DMS79 (cell line): ENCODE data around the gene IL20RA.
"Not testable (repeated sequence)": the region's sequence is repeated elsewhere in the genome, so short reads cannot be mapped to it uniquely, and the experiment has no call there.

Source experiments
- DNase-seq: peaks from one replicate; lab custom pipeline; 2025; lab: John Stamatoyannopoulos, UW

Gene IL20RA

DNA sequence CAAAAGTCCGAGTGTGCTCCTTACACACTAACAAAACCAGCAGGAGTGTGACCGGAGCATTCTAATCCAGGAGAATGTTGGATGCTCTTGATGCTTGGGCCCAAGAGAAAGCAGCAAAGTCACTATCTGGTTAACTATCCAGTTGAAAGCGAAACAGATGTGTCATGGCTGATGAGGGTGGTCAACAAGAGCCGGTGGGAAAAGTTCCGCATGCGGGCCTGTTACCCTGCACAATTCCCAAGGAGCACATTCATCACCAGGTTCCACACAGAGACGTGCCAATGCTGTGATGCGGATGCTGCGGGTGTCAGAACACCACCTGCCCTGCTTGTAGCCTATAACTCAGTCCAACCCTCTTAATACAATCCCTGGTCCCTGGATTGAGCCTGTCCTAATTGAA, 38.7 kb downstream of the IL20RA start:
- DNase-seq, result no peak

GRCh38 chr6:137005073-137005472, 39.7 kb downstream of the IL20RA start:
- DNase-seq, result no peak

- no peak for DNase-seq
Measured at GRCh38 chr6:137002505-137002904, 42.3 kb downstream of the IL20RA start.

DNA sequence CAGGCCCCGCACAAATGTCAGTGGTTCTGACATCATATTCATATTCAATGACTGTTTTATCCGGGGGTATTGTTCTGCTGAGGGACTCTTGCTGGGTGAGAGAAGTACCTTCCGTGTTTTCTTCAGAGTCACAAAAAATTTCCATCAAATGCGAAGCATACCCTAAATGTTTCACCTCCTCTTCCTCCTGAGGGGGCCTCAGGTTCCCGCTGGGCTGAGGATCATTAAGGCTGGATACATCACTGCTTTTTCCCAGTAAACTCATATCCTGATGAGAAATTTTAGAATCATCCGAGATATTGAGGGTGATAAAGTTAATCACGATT, 42.8 kb downstream of the IL20RA start:
- no peak for DNase-seq

- DNase-seq, result no peak
Measured at GRCh38 chr6:137001299-137001976, 43.3 kb downstream of the IL20RA start.

DNA sequence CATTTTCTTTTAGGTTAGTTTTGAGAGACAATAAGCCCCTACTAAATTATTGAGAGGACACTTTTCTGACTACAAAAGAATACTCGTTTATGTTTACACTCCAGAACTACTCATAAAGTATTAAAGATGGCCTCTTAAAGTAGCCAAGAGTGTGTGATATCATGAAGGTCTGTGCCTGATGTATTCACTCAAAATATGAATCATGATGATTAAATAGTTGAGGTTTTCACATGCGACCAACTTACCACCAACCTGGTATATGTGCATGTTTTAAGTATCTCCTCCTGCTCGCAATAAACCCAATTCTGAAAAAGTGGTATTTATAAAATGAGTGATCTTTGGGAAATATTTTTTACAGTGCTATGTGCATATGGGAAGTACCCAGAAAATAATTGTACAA, 43.9 kb downstream of the IL20RA start:
- no peak for DNase-seq

DNA sequence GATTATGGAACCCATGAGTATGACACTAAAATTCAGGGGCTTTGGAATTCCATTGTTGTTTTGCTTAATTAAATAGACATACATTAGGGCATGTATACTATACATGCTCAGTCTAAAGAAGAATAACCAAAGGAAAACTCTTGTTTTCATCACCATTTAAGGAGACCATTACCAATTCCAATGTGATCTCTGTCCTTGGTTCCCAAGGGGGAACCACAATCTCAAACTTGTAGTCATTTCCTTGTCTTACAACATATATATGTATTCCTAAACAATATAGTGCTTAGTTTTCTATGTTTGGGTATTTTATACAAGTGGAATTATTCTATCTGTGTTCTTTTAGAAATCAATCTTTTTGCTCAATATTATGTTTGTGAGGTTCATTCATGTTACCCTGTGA, 49.2 kb downstream of the IL20RA start:
- no peak for DNase-seq

DNA sequence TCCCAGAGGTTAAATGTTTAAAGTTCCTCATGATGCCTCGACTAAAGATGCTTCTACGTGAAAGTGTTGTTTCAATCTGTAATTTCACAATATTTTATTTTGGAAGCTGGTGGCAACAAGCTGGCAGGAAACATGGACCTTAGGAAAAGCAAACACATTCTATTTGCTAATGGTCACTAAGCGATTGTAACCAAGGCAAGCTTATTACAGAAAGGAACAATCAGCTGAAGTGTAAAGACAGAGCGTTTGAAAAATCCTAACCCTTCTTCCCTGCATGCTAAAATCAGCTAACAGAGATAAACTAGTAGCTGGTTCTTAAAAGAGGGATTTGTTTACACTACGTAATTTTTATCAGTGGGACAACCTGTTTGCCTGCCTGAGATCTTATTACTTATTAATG, 50.0 kb downstream of the IL20RA start:
- no peak for DNase-seq

GRCh38 chr6:136992113-136992512, 52.7 kb downstream of the IL20RA start:
- DNase-seq, result no peak

GRCh38 chr6:136991646-136992045, 53.1 kb downstream of the IL20RA start:
- no peak for DNase-seq

GRCh38 chr6:136990754-136991153, 54.0 kb downstream of the IL20RA start:
- no peak for DNase-seq

GRCh38 chr6:136990242-136990578, 54.6 kb downstream of the IL20RA start:
- DNase-seq, result no peak

DNA sequence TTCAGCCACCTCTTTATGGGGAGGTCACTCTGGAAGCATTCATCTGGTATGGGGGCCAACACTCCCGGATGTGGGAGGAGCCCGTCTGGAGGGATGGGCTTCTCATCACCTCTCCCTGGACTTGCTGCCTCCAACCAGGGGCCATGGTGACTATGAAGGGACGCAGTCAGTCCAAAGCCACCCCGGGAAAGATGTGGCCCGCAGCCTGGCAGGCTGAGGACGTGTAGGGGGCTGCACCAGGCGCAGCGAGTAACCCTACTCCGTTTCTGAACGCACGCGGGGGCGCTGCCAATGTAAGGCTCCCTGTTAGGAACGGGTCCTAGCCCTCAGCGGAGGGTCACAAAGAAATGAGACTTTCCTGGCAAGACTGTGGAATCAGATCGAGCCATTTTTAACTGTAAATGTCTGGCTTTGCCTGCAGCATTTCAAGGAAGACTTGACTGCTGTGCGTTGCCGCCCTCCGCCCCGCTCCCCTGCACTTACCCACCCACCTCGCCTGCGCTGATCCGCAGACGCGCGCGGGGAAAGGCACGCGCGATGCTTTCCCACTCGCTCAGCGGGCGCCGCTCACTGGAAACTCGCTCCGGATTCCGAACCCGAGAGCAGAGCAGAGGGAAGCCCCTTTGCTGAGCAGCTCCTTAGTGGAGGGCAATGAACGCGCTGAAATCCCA, 55.1 kb downstream of the IL20RA start:
- DNase-seq, result no peak

GRCh38 chr6:136987526-136987925, 57.2 kb downstream of the IL20RA start:
- DNase-seq, result no peak

DNA sequence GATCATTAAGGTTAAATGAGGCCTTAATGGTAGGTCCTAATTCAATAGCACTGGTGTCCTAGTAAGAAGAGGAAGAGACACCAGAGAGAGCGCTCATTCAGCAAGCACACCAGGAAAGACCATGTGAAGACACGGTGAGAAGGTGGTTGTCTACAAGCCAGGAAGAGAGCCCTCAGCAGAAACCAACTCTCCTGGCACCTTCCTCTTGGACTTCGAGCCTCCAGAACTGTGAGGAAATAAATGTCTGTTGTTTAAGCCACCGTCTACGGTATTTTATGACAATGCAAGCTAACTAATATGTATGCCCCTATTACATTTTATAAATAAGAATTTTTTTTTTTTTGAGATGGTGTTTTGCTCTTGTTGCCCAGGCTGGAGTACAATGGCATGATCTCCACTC, 59.3 kb downstream of the IL20RA start:
- DNase-seq, result no peak

DNA sequence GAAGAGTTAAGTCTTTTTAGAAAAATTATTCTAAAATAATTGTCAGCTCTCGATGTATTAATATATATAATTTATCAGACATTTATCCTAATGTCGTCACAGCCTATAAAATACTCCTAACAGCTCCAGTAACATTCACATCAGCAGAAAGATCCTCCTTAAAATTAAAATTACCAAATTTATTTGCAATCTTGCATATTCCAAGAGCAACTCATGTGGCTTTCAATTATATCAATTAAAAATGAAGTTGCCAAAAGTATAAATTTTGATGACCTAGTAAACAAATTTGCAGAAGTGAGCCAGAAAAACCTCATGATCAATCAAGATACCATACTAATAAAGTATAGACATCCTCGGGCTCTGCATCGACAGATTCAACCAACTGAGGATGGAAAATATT, 60.2 kb downstream of the IL20RA start:
- no peak for DNase-seq

GRCh38 chr6:136983687-136984086, 61.1 kb downstream of the IL20RA start:
- DNase-seq, result no peak

DNA sequence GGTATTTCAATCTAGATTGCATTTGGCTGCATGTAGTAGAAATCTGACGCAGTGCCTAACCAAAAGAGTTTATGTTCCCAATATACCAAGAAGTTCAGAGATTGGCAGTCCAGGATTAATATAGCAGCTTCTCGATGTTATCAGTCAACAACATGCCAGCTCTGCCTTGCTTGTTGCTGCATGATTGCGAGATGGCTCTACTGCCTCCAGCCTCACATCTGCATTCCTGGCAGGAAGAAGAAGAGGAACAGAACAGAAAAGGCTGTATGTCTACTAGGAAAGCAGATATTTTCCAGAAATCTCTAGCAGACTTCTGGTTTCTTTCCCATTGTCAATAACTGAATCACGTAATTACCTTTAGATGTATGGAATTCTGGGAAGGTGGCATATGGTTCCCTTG, 61.8 kb downstream of the IL20RA start:
- no peak for DNase-seq

DNA sequence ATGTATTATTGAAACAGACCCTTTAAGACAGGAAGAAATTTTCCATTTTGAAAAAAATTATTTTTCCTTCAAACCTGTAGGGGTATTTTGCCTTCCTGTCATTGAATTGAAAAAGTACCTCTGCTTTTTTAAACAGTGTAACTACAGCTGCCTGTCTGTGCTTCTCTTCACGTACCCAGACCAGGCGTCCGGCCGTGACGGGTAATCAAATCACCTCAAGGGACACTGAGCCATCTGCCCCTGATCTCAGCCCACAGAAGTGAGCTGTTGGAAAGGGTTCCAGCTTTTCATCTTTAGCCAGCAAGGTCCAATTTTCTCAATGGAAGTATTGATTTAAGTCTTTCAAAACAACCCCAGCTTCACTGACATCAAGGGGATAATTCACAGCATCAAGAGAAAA, 64.7 kb downstream of the IL20RA start:
- DNase-seq, result no peak

- no peak for DNase-seq
Measured at GRCh38 chr6:136979206-136979605, 65.6 kb downstream of the IL20RA start.

DNA sequence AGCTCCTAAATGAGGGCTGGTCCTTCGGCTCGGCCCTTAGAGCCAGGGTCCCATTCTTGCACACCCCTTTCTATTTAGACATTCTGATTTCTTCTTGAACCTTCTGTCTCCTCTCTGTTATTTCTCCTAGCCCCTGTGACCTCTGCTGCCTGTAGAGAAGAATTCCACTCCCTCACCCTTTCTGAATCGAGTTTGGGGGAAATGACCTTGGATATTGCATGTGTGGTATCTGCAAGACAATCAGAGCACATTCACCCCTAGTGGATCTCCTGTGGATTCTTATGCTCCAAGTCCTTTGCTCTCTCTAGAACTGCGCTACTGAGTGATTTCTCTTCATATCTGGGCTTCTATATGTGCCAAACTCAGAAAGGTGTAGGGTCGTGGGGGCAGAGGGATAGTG, 67.7 kb downstream of the IL20RA start:
- DNase-seq, result no peak

DNA sequence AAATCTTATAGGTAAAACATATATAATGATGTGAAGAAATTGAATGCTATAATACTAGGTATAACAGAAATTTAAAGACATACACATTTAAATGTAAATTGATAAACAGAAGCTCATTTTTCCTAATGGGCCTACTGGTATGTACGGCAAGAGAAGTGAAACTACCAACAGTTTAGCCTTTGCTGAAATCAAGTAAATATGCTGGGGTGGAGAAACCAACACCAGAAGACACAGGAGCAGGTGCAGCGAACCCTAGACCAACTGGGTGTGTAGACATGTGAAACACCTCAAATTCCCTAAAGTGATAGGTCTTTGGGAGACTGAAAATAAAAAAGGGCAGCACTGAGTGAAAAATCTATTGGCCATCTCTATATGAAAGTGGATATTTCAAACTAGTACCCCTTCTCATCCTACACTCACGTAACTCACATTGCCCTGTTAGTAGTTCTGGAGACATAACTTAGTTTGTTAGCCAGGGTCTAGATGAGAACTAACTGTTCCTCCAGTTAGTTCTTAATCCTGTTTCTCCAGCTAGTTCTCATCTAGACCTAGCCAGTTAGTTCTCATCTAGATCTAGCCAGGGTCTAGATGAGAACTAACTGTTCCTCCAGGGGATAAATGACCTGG, 69.6 kb downstream of the IL20RA start:
- DNase-seq, result no peak

DNA sequence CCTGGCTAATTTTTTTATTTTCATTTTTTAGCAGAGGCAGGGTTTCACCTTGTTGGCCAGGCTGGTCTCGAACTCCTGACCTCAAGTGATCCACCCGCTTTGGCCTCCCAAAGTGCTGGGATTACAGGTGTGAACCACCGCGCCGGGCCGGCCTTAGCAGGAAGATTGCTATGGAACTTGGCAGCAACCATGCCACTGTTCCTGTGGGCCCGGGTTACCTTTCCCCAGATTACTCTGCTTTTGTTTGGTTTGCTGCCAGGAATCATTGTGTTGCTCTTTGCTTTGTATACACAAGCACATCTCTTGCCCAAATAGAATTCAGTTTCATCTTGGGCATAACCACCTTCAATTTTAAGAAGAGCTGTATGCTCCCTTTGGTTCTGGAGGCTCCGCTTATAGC, 71.0 kb downstream of the IL20RA start:
- not testable (repeated sequence) for DNase-seq

GRCh38 chr6:136971609-136972008, 73.2 kb downstream of the IL20RA start:
- no peak for DNase-seq
